Panc1 (cell line): ENCODE data around the gene UNC13A.

Source experiments
- POLR2AphosphoS5 ChIP-seq: IDR thresholded peaks from 2 replicates; pipeline ENCODE4 v1.6.1; 2012; ENCODE audit warnings: mild to moderate bottlenecking, low read depth, low read length, moderate library complexity
- TCF7L2 ChIP-seq: IDR thresholded peaks from 2 replicates; pipeline ENCODE4 v1.6.1; 2011; ENCODE audit warnings: mild to moderate bottlenecking, low read depth, low read length, inconsistent platforms
- TF ChIP-seq, protein P1 (sequence below): fragments of 450-650 bp; IDR thresholded peaks from 2 replicates; pipeline ENCODE4 v1.5.1; 2017; ENCODE audit warnings: mild to moderate bottlenecking
- TF ChIP-seq, protein P2 (sequence below), 2 experiments: IDR thresholded peaks; 2 replicates each; pipeline ENCODE4 v1.6.1; 2011 to 2012; ENCODE audit warnings: low read depth in 2 of 2, control low read depth in 1 of 2, low read length in 1 of 2, mild to moderate bottlenecking in 1 of 2, moderate library complexity in 1 of 2; ENCODE audit not compliant: insufficient read depth in 1 of 2

DNA sequence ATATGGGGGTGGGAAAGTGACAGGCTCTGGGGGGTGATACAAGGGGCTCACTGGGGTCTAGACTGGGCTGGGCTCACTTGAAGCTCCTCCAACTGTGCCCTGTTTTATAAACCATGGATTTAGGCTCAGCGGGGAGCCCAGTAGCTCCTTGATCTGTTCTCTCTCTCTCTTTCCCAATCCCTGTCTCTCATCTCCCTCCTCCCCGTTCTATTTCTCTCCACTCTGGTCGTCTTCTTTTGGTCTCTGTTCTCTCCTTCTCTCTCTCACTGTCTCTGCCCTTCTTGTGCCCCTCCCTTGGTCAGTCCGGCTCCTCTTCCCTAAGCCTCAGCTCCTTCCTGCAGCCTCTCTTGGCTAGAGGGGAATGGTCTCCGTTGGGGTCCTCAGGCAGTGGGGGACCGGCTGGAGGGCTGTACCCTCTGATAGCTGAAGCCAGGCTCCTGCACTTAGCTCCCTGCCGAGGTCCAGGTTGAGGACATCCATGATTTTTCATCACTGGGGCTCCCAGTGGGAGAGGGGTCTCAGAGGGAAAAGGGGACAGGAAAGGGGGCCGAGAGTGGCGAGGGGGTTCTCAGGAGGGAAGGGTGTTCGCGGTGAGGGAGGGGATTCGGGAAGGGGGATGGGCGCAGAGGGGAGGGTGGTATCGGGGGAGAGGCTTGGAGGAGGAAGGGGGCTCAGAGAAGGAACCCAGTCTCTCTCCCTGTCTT, 8.5 kb downstream of the UNC13A start:
- TF ChIP-seq, protein P1, sequence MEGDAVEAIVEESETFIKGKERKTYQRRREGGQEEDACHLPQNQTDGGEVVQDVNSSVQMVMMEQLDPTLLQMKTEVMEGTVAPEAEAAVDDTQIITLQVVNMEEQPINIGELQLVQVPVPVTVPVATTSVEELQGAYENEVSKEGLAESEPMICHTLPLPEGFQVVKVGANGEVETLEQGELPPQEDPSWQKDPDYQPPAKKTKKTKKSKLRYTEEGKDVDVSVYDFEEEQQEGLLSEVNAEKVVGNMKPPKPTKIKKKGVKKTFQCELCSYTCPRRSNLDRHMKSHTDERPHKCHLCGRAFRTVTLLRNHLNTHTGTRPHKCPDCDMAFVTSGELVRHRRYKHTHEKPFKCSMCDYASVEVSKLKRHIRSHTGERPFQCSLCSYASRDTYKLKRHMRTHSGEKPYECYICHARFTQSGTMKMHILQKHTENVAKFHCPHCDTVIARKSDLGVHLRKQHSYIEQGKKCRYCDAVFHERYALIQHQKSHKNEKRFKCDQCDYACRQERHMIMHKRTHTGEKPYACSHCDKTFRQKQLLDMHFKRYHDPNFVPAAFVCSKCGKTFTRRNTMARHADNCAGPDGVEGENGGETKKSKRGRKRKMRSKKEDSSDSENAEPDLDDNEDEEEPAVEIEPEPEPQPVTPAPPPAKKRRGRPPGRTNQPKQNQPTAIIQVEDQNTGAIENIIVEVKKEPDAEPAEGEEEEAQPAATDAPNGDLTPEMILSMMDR: no peak
- TF ChIP-seq POLR2AphosphoS5 (no peak), TCF7L2 (no peak)
- TF ChIP-seq, protein P2, sequence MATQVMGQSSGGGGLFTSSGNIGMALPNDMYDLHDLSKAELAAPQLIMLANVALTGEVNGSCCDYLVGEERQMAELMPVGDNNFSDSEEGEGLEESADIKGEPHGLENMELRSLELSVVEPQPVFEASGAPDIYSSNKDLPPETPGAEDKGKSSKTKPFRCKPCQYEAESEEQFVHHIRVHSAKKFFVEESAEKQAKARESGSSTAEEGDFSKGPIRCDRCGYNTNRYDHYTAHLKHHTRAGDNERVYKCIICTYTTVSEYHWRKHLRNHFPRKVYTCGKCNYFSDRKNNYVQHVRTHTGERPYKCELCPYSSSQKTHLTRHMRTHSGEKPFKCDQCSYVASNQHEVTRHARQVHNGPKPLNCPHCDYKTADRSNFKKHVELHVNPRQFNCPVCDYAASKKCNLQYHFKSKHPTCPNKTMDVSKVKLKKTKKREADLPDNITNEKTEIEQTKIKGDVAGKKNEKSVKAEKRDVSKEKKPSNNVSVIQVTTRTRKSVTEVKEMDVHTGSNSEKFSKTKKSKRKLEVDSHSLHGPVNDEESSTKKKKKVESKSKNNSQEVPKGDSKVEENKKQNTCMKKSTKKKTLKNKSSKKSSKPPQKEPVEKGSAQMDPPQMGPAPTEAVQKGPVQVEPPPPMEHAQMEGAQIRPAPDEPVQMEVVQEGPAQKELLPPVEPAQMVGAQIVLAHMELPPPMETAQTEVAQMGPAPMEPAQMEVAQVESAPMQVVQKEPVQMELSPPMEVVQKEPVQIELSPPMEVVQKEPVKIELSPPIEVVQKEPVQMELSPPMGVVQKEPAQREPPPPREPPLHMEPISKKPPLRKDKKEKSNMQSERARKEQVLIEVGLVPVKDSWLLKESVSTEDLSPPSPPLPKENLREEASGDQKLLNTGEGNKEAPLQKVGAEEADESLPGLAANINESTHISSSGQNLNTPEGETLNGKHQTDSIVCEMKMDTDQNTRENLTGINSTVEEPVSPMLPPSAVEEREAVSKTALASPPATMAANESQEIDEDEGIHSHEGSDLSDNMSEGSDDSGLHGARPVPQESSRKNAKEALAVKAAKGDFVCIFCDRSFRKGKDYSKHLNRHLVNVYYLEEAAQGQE (IDR thresholded peaks at IDR 0.05; ENCODE audit: insufficient read depth in 1 of 2, low read depth in 2 of 2, low read length in 1 of 2): no peak
